SK-N-SH (cell line): ENCODE data around the gene MTCH1. TPM values are rescaled to one million over a fixed set of nuclear protein-coding genes. Genes with fewer than 3 reads are reported as not detected.

Experiments
- CTCF ChIA-PET: fragments of 300-600, 350-600 bp; formaldehyde crosslinking; extraction: SDS; loops from one replicate; lab custom pipeline; 2021; lab: Yijun Ruan, JAX
- POLR2A ChIA-PET: fragments of 350-600 bp; sonication (Branson Sonifier 250); formaldehyde crosslinking; extraction: SDS; loops from one replicate; lab custom pipeline; 2020; ENCODE audit warnings: antibody characterized with exemption, inconsistent platforms; lab: Yijun Ruan, JAX
- DNase-seq: peaks from one replicate; pipeline ENCODE4 v3.0.0; 2012
- H2AFZ ChIP-seq: fragments of 200-600 bp; sonication (generic); 2 replicates; pipeline ENCODE4 v1.8.1; 2016; ENCODE audit warnings: antibody characterized with exemption, mild to moderate bottlenecking, low read depth
- H3F3A ChIP-seq: fragments of 200-600 bp; sonication (generic); replicated peaks from 2 replicates; pipeline ENCODE3; 2016; ENCODE audit warnings: antibody characterized with exemption, mild to moderate bottlenecking; ENCODE audit not compliant: insufficient read depth
- H3K27ac ChIP-seq, 2 experiments: fragments of 200-500 bp in 1 of 2; fragments of 200-600 bp in 1 of 2; sonication (Bioruptor generic) in 1 of 2; sonication (generic), shearing (Covaris generic) in 1 of 2; 2 replicates each; pipeline versions ENCODE4 v1.5.1 to v1.6.1; 2014 to 2016; ENCODE audit warnings: low read depth in 2 of 2, inconsistent platforms in 1 of 2, low read length in 1 of 2, mild to moderate bottlenecking in 1 of 2, mixed read lengths in 1 of 2
- H3K27me3 ChIP-seq: fragments of 200-600 bp; sonication (generic), shearing (Covaris generic); 2 replicates; pipeline ENCODE4 v1.6.1; 2016; ENCODE audit warnings: mixed run types; ENCODE audit not compliant: insufficient read depth
- H3K36me3 ChIP-seq, 2 experiments: fragments of 200-500 bp in 1 of 2; fragments of 200-600 bp in 1 of 2; sonication (Bioruptor generic) in 1 of 2; sonication (generic) in 1 of 2; replicated peaks in 1 of 2; 2 replicates each; pipeline versions ENCODE3 to v1.5.1; 2014 to 2016; ENCODE audit warnings: low read length in 1 of 2, mild to moderate bottlenecking in 1 of 2; ENCODE audit not compliant: insufficient read depth in 2 of 2, control insufficient read depth in 1 of 2
- H3K4me1 ChIP-seq, 2 experiments: fragments of 200-500 bp in 1 of 2; fragments of 200-600 bp in 1 of 2; sonication (Bioruptor generic) in 1 of 2; sonication (generic), shearing (Covaris generic) in 1 of 2; 2 replicates each; pipeline versions ENCODE4 v1.5.1 to v1.6.1; 2014 to 2016; ENCODE audit warnings: low read depth in 1 of 2, low read length in 1 of 2, mixed run types in 1 of 2; ENCODE audit not compliant: insufficient read depth in 2 of 2, control insufficient read depth in 1 of 2
- H3K4me2 ChIP-seq: fragments of 200-600 bp; sonication (generic), shearing (Covaris generic); 2 replicates; pipeline ENCODE4 v1.6.1; 2017; ENCODE audit warnings: mixed run types
- H3K4me3 ChIP-seq, 2 experiments: fragments of 200-500 bp in 1 of 2; fragments of 200-600 bp in 1 of 2; sonication (Bioruptor generic) in 1 of 2; sonication (generic), shearing (Covaris generic) in 1 of 2; 2 replicates each; pipeline versions ENCODE4 v1.5.1 to v1.8.1; 2014 to 2016; ENCODE audit warnings: low read depth in 2 of 2, inconsistent platforms in 1 of 2, low read length in 1 of 2, mild to moderate bottlenecking in 1 of 2, mixed read lengths in 1 of 2, moderate library complexity in 1 of 2
- H3K79me2 ChIP-seq: fragments of 200-600 bp; sonication (generic); 2 replicates; pipeline ENCODE4 v1.8.1; 2017; ENCODE audit warnings: mild to moderate bottlenecking; ENCODE audit not compliant: insufficient read depth
- H3K9ac ChIP-seq: fragments of 200-600 bp; sonication (generic); 2 replicates; pipeline ENCODE4 v1.6.1; 2017; ENCODE audit warnings: mixed run types
- H3K9me2 ChIP-seq: fragments of 200-600 bp; sonication (generic); 2 replicates; pipeline ENCODE4 v1.6.1; 2017; ENCODE audit warnings: mixed run types
- H3K9me3 ChIP-seq: fragments of 200-600 bp; sonication (generic); 2 replicates; pipeline ENCODE4 v1.6.1; 2017; ENCODE audit warnings: mixed run types, mild to moderate bottlenecking, moderate library complexity
- H4K20me1 ChIP-seq: fragments of 200-600 bp; sonication (generic); 2 replicates; pipeline ENCODE4 v1.6.1; 2017; ENCODE audit warnings: mild to moderate bottlenecking, mixed run types; ENCODE audit not compliant: insufficient read depth
- FOXJ3 ChIP-seq: sonication (generic); formaldehyde crosslinking; IDR thresholded peaks from 2 replicates; pipeline ENCODE4 v1.5.1; 2020; ENCODE audit warnings: mild to moderate bottlenecking, missing genetic modification reagents
- GABPA ChIP-seq: IDR thresholded peaks from 2 replicates; pipeline ENCODE4 v1.4.0; 2012; ENCODE audit warnings: low read depth, mild to moderate bottlenecking
- IRF3 ChIP-seq: fragments of 150-350 bp; IDR thresholded peaks from 2 replicates; pipeline ENCODE4 v1.6.1; 2016; ENCODE audit warnings: mild to moderate bottlenecking, low read depth, low read length
- JUND ChIP-seq: IDR thresholded peaks from 2 replicates; pipeline ENCODE4 v1.4.0; 2012
- MXI1 ChIP-seq: IDR thresholded peaks from 2 replicates; pipeline ENCODE4 v1.6.1; 2012; ENCODE audit warnings: mild to moderate bottlenecking, low read depth, low read length, improper control_type of control experiment
- NFIC ChIP-seq: IDR thresholded peaks from 2 replicates; pipeline ENCODE4 v1.4.0; 2012; ENCODE audit warnings: borderline replicate concordance
- NRF1 ChIP-seq: IDR thresholded peaks from 2 replicates; pipeline ENCODE4 v1.6.1; 2012; ENCODE audit warnings: low read depth, mild to moderate bottlenecking, low read length
- POLR2AphosphoS5 ChIP-seq: IDR thresholded peaks from 2 replicates; pipeline ENCODE4 v1.6.1; 2012; ENCODE audit warnings: low read depth, low read length
- RAD21 ChIP-seq: IDR thresholded peaks from 2 replicates; pipeline ENCODE4 v1.6.1; 2012; ENCODE audit warnings: mild to moderate bottlenecking, low read length
- RFX5 ChIP-seq: IDR thresholded peaks from 2 replicates; pipeline ENCODE4 v1.6.1; 2012; ENCODE audit warnings: mild to moderate bottlenecking, improper control_type of control experiment, low read length
- TCF12 ChIP-seq: IDR thresholded peaks from 2 replicates; pipeline ENCODE4 v1.4.0; 2012
- USF1 ChIP-seq: IDR thresholded peaks from 2 replicates; pipeline ENCODE4 v1.4.0; 2012; ENCODE audit warnings: low read depth, borderline replicate concordance
- WGBS: methylation state at CpG from one replicate; pipeline ENCODE4 v1.1.6; 2017; ENCODE audit warnings: low lambda C conversion rate; 5-methylcytosine and 5-hydroxymethylcytosine counted together
- polyA plus RNA-seq, 3 experiments: library from polyadenylated mRNA; depleted of rRNA; stranded (reverse); fragments of >200 nt; gene quantifications; 2 replicates each; pipeline ENCODE4 v1.2.3, GENCODE V29; 2012
- TF ChIP-seq, protein P1 (sequence below): fragments of 150-350 bp; IDR thresholded peaks from 2 replicates; pipeline ENCODE4 v1.6.1; 2017; ENCODE audit warnings: antibody characterized with exemption, low read length, low read depth, borderline replicate concordance
- TF ChIP-seq, protein P2 (sequence below): IDR thresholded peaks from 2 replicates; pipeline ENCODE4 v1.6.1; 2012; ENCODE audit warnings: mild to moderate bottlenecking, low read depth, low read length, moderate library complexity
- TF ChIP-seq, protein P3 (sequence below): IDR thresholded peaks from 2 replicates; pipeline ENCODE4; 2012

Gene MTCH1
- polyA plus RNA-seq, 1 of the 3 experiments (the other 2 are of a cell fraction), result 151 TPM

GRCh38 chr6:36976007-36976264 is 10.1 kb downstream of the MTCH1 start:
- no peaks in the 10 kb centered on the region for H3K27me3 ChIP-seq
- CTCF ChIA-PET, result interaction anchor here (1.8 to 7.7 kb wide), 3 partner anchors 43 to 210 kb away, joined by 5 to 46 read pairs (median 8); partner anchors contain the start of gene C6orf89
- TF ChIP-seq GABPA, result no peak
- TF ChIP-seq RAD21, result no peak
- TF ChIP-seq, protein P1, sequence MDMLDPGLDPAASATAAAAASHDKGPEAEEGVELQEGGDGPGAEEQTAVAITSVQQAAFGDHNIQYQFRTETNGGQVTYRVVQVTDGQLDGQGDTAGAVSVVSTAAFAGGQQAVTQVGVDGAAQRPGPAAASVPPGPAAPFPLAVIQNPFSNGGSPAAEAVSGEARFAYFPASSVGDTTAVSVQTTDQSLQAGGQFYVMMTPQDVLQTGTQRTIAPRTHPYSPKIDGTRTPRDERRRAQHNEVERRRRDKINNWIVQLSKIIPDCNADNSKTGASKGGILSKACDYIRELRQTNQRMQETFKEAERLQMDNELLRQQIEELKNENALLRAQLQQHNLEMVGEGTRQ, result no peak
- no peak for TF ChIP-seq POLR2AphosphoS5
- TF ChIP-seq TCF12, result no peak
- TF ChIP-seq, all 33 proteins: peak for 0
- Histone ChIP-seq H3K4me1 (peaks cover 3 to 4% of the 10 kb centered on the region in 2 experiments; a peak in 1 of 4 replicates), H2AFZ (no peak overlapping the region), H3K4me2 (no peak overlapping the region), H3K4me3 (no peak overlapping the region), H3K9me3 (no peaks in the 10 kb centered on the region), H3F3A (no peaks in the 10 kb centered on the region), H3K36me3 (peaks cover 51 to 76% of the 10 kb centered on the region in 2 experiments), H3K9me2 (no peaks in the 10 kb centered on the region), H4K20me1 (peaks cover 43% of the 10 kb centered on the region), H3K27ac (no peak overlapping the region), H3K9ac (no peak overlapping the region), H3K79me2 (peaks cover 22% of the 10 kb centered on the region)
- DNase-seq, result no peak
- POLR2A ChIA-PET, result no interaction called here
- 100% methylated on average over 3 of the region's 4 CpGs for WGBS

DNA sequence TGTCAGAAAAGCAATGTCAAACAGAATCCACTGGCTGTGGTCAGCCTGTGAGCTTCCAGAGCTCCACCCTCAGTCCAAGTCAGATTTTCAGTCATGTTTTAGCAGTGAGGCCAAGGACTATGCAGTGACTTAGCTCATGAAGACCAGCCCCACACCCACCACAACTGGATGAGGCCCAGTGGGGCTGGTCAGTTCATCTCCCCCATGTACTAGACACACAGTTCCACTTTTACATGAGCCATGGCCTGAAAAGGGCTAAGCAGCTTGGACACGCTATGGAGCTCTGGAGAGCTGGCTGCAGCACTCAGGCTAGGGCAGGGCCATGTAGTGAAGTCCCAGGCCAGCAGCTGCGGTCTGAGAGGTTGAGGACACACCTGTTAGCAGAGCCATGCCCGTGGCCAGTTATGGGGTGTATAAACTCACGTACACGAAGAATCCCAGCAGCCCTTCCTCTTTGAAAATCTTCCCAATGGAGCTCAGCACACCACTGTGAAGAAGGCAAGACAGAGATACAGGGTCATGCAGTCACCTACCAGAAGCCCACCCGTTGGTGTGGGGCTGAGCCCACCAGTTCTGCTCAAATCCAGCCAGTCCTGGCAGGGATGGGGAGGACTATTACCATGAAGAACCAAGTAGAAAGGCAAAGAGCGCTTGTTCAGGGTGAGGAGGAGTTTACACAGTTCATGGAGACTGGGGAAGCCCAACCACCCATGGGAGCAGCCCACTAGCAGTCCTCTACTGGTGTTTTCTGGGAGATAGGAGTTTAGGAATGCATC is 10.6 kb downstream of the MTCH1 start:
- Histone ChIP-seq H3K36me3 (peaks cover 53 to 79% of the 10 kb centered on the region in 2 experiments), H3K4me2 (no peak overlapping the region), H3K9ac (no peak overlapping the region), H3F3A (no peaks in the 10 kb centered on the region), H3K4me1 (peaks cover 3 to 4% of the 10 kb centered on the region in 2 experiments; a peak in 1 of 4 replicates), H2AFZ (no peak overlapping the region), H4K20me1 (peaks cover 38% of the 10 kb centered on the region), H3K79me2 (peaks cover 17% of the 10 kb centered on the region), H3K9me3 (no peaks in the 10 kb centered on the region), H3K27ac (no peak overlapping the region), H3K4me3 (no peak overlapping the region), H3K9me2 (no peaks in the 10 kb centered on the region), H3K27me3 (no peaks in the 10 kb centered on the region)
- POLR2A ChIA-PET, result no interaction called here
- CTCF ChIA-PET, result interaction anchor here (1.8 to 7.7 kb wide), 3 partner anchors 44 to 209 kb away, joined by 5 to 46 read pairs (median 8); partner anchors contain the start of gene C6orf89
- no peak for DNase-seq
- 96% methylated on average over 4 of the region's 7 CpGs for WGBS
- TF ChIP-seq RFX5 (no peak), JUND (no peak), GABPA (no peak), MXI1 (no peak), IRF3 (no peak), FOXJ3 (no peak), NRF1 (no peak), NFIC (no peak), USF1 (no peak)
- TF ChIP-seq, protein P2, sequence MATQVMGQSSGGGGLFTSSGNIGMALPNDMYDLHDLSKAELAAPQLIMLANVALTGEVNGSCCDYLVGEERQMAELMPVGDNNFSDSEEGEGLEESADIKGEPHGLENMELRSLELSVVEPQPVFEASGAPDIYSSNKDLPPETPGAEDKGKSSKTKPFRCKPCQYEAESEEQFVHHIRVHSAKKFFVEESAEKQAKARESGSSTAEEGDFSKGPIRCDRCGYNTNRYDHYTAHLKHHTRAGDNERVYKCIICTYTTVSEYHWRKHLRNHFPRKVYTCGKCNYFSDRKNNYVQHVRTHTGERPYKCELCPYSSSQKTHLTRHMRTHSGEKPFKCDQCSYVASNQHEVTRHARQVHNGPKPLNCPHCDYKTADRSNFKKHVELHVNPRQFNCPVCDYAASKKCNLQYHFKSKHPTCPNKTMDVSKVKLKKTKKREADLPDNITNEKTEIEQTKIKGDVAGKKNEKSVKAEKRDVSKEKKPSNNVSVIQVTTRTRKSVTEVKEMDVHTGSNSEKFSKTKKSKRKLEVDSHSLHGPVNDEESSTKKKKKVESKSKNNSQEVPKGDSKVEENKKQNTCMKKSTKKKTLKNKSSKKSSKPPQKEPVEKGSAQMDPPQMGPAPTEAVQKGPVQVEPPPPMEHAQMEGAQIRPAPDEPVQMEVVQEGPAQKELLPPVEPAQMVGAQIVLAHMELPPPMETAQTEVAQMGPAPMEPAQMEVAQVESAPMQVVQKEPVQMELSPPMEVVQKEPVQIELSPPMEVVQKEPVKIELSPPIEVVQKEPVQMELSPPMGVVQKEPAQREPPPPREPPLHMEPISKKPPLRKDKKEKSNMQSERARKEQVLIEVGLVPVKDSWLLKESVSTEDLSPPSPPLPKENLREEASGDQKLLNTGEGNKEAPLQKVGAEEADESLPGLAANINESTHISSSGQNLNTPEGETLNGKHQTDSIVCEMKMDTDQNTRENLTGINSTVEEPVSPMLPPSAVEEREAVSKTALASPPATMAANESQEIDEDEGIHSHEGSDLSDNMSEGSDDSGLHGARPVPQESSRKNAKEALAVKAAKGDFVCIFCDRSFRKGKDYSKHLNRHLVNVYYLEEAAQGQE, result no peak
- TF ChIP-seq, protein P3, sequence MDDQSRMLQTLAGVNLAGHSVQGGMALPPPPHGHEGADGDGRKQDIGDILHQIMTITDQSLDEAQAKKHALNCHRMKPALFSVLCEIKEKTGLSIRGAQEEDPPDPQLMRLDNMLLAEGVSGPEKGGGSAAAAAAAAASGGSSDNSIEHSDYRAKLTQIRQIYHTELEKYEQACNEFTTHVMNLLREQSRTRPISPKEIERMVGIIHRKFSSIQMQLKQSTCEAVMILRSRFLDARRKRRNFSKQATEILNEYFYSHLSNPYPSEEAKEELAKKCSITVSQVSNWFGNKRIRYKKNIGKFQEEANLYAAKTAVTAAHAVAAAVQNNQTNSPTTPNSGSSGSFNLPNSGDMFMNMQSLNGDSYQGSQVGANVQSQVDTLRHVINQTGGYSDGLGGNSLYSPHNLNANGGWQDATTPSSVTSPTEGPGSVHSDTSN, result no peak
